ENCODE results near the gene SLC39A2.

- TF ChIP-seq CTCF (IDR thresholded peaks at IDR 0.05) (no peak), POLR2A (IDR thresholded peaks at IDR 0.05) (no peak)
Observed at GRCh38 chr14:21042918-21043317, 43.8 kb downstream of the SLC39A2 start.
